Measurements from ENCODE around the gene GNB1. TPM values are rescaled to one million over a fixed set of nuclear protein-coding genes. Genes with fewer than 3 reads are reported as not detected.

The GNB1 gene
- total and polyA plus RNA-seq, 8 donors = 49.6 to 195 (median 125) TPM

GRCh38 chr1:1779691-1780597 lies 110.9 kb downstream of the GNB1 start:
- WGBS, 5 donors = 22 to 41% (median 34%) methylated on average over 16 to 19 of the region's 19 CpGs
- Histone ChIP-seq H3K9me3 (no peaks in the 10 kb centered on the region), H3K36me3 (peaks cover 3 to 7% (median 6%) of the 10 kb centered on the region in 4 donors), H3K27ac (peak overlapping the region; percentile 91 to 97 (median 96)), H3K4me3 (peak overlapping the region in 3 of 4 donors; percentile 88 to 93 (median 91)), H3K4me1 (peaks cover 77 to 85% (median 84%) of the 10 kb centered on the region in 4 donors), H3K27me3 (no peaks in the 10 kb centered on the region)
- intact Hi-C loops (cut with DNase I; ENCODE audit: low total_unique reads) = no loop called here
- TF ChIP-seq POLR2A (IDR thresholded peaks at IDR 0.05) = no peak
- TF ChIP-seq POLR2AphosphoS5 (IDR thresholded peaks at IDR 0.05) = peak in 2 of 3 donors; percentile 54 to 64
- TF ChIP-seq CTCF (IDR thresholded peaks at IDR 0.05) = no peak
- peak; percentile 75 to 77 for DNase-seq

GRCh38 chr1:1779320-1779675 lies 111.6 kb downstream of the GNB1 start:
- intact Hi-C loops (cut with DNase I; ENCODE audit: low total_unique reads) = no loop called here
- 37 to 59% (median 51%) methylated on average over 10 to 11 of the region's 11 CpGs for WGBS, 5 donors
- H3K27ac ChIP-seq = peak overlapping the region; percentile 91 to 97 (median 96)

GRCh38 chr1:1778663-1779319 lies 112.1 kb downstream of the GNB1 start:
- peaks cover 77 to 92% (median 90%) of the 10 kb centered on the region in 4 donors for H3K4me1 ChIP-seq
- intact Hi-C loops (cut with DNase I; ENCODE audit: low total_unique reads) = no loop called here
- DNase-seq = peak; percentile 92
- H3K27ac ChIP-seq = peak overlapping the region; percentile 91 to 97 (median 96)
- 1 to 2% (median 1%) methylated on average over 26 to 68 of the region's 68 CpGs for WGBS, 5 donors
- no peaks in the 10 kb centered on the region for H3K9me3 ChIP-seq
- peaks cover 0 to 10% (median 0%) of the 10 kb centered on the region in 4 donors for H3K36me3 ChIP-seq
- H3K27me3 ChIP-seq = no peaks in the 10 kb centered on the region
- TF ChIP-seq EP300 (IDR thresholded peaks at IDR 0.05) (no peak), CTCF (IDR thresholded peaks at IDR 0.05) (peak in 1 of 7 experiments; percentile 14), POLR2A (IDR thresholded peaks at IDR 0.05) (no peak), POLR2AphosphoS5 (IDR thresholded peaks at IDR 0.05) (peak in 2 of 3 donors; percentile 71 to 85)
- peak overlapping the region; percentile 88 to 97 (median 92) for H3K4me3 ChIP-seq

More at GRCh38 chr1:1779320-1779675, 111.6 kb downstream of the GNB1 start:
- no peak for DNase-seq
- Histone ChIP-seq H3K36me3 (peaks cover 0 to 6% (median 0%) of the 10 kb centered on the region in 4 donors), H3K4me1 (peaks cover 77 to 92% (median 90%) of the 10 kb centered on the region in 4 donors), H3K4me3 (peak overlapping the region; percentile 88 to 97 (median 92)), H3K9me3 (no peaks in the 10 kb centered on the region), H3K27me3 (no peaks in the 10 kb centered on the region)
- TF ChIP-seq CTCF (IDR thresholded peaks at IDR 0.05) (no peak), POLR2A (IDR thresholded peaks at IDR 0.05) (no peak), EP300 (IDR thresholded peaks at IDR 0.05) (no peak), POLR2AphosphoS5 (IDR thresholded peaks at IDR 0.05) (no peak)

- 0 to 1% (median 0%) methylated on average over 16 to 99 of the region's 99 CpGs for WGBS, 5 donors
- no peaks in the 10 kb centered on the region for H3K27me3 ChIP-seq
- no peak for TF ChIP-seq POLR2A (IDR thresholded peaks at IDR 0.05)
- TF ChIP-seq EP300 (IDR thresholded peaks at IDR 0.05) = no peak
- no peak for TF ChIP-seq CTCF (IDR thresholded peaks at IDR 0.05)
- no peak for TF ChIP-seq POLR2AphosphoS5 (IDR thresholded peaks at IDR 0.05)
- no peaks in the 10 kb centered on the region for H3K9me3 ChIP-seq
- DNase-seq = peak; percentile 74 to 90
- H3K4me3 ChIP-seq = peak within 1 kb of the TSS; percentile 88 to 97 (median 92)
- intact Hi-C loops (cut with DNase I; ENCODE audit: low total_unique reads) = no loop called here
- H3K36me3 ChIP-seq = peaks cover 0 to 15% (median under 1%) of the 10 kb centered on the region in 4 donors
- H3K27ac ChIP-seq = peak within 1 kb of the TSS; percentile 91 to 97 (median 96)
- peaks cover 71 to 86% (median 83%) of the 10 kb centered on the region in 4 donors for H3K4me1 ChIP-seq
Observed at GRCh38 chr1:1777950-1778662, 112.8 kb downstream of the GNB1 start, which contains the start of gene NADK. NADK (minus strand) TSS chr1:1778470; CDS start chr1:1765406, 13,064 bp downstream.
